GM10248 (cell line): ENCODE measurements around the gene ADISSP.

ENCODE experiments used
- CTCF ChIA-PET: fragments of 300-600 bp; sonication (Branson Sonifier 250); formaldehyde crosslinking; extraction: SDS; loops from one replicate; lab custom pipeline; 2021; ENCODE audit warnings: antibody characterized with exemption; lab: Yijun Ruan, JAX
- POLR2A ChIA-PET: fragments of 350-650 bp; sonication (Branson Sonifier 250); formaldehyde crosslinking; extraction: SDS; loops from one replicate; lab custom pipeline; 2020; ENCODE audit warnings: antibody characterized with exemption; lab: Yijun Ruan, JAX
- DNase-seq: peaks from one replicate; pipeline ENCODE4 v3.0.0; 2012; ENCODE audit errors: extremely low spot score
- CTCF ChIP-seq: IDR thresholded peaks from 2 replicates; pipeline ENCODE4 v1.5.1; 2012; ENCODE audit warnings: mild to moderate bottlenecking, low read depth; ENCODE audit errors: extremely low read depth, missing control alignments, control extremely low read depth

The ADISSP gene

GRCh38 chr20:3723284-3723683, 44.3 kb downstream of the ADISSP start:
- TF ChIP-seq CTCF = no peak
- no peak for DNase-seq
- POLR2A ChIA-PET = no interaction called here
- CTCF ChIA-PET = interaction anchor here (1.4 to 4.3 kb wide), 2 partner anchors 13 to 45 kb away, joined by 5 to 27 read pairs; no protein-coding TSS in a partner anchor

GRCh38 chr20:3721912-3722311, 45.6 kb downstream of the ADISSP start:
- CTCF ChIA-PET = interaction anchor here (1.4 to 4.3 kb wide), 2 partner anchors 11 to 47 kb away, joined by 5 to 27 read pairs; no protein-coding TSS in a partner anchor
- no peak for TF ChIP-seq CTCF
- POLR2A ChIA-PET = no interaction called here
- no peak for DNase-seq

- DNase-seq = no peak
- TF ChIP-seq CTCF = no peak
- CTCF ChIA-PET = interaction anchor here (1.0 to 3.1 kb wide), 2 partner anchors 10 to 157 kb away, joined by 3 to 18 read pairs; no protein-coding TSS in a partner anchor
- POLR2A ChIA-PET = no interaction called here
Observed at GRCh38 chr20:3720626-3721025, 46.9 kb downstream of the ADISSP start.

GRCh38 chr20:3720068-3720467, 47.5 kb downstream of the ADISSP start:
- CTCF ChIA-PET = interaction anchor here (1.0 to 3.1 kb wide), 5 partner anchors 10 to 157 kb away, joined by 3 to 18 read pairs (median 3); no protein-coding TSS in a partner anchor
- TF ChIP-seq CTCF = no peak
- POLR2A ChIA-PET = no interaction called here
- no peak for DNase-seq

GRCh38 chr20:3719046-3719445, 48.5 kb downstream of the ADISSP start:
- POLR2A ChIA-PET = no interaction called here
- TF ChIP-seq CTCF = no peak
- CTCF ChIA-PET = interaction anchor here (1.0 to 3.1 kb wide), 4 partner anchors 9 to 156 kb away, joined by 3 to 18 read pairs (median 4); no protein-coding TSS in a partner anchor
- DNase-seq = no peak

- ChIA-PET POLR2A (no interaction called here), CTCF (interaction anchor here (0.5 to 2.1 kb wide), 16 partner anchors 8 to 369 kb away, joined by 3 to 9 read pairs (median 5); partner anchors contain the start of genes ADISSP and AP5S1)
- peak; percentile 62 for TF ChIP-seq CTCF
- peak; percentile 57 for DNase-seq
Observed at GRCh38 chr20:3716195-3716834, 51.2 kb downstream of the ADISSP start.
